ENCODE measurements around the gene SUPV3L1. TPM values are rescaled to one million over a fixed set of nuclear protein-coding genes. Genes with fewer than 3 reads are reported as not detected.

The SUPV3L1 gene
- total and polyA plus RNA-seq, 2 of the 8 experiments (the other 6 are each of a cell fraction or from before 2014, with no cell fraction given) = 34.6 to 45.6 TPM

DNA sequence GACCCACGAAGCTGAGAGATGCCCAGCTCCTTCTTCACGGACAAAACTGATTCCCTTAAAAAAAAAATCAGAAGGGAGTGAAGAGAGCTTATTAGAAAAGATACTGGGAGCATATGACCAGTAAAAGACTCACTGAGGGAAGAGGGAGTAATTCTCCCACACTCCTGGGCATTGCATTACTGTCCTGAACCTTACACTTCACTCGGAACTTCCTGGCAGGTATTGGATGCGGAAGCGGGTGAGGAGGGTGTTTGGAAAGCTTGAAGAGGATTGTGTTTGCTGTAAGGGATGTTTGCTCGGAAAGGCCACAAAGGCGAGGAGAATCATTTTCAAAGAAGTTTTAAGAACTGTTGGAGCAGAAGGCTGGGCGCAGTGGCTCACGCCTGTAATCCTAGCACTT is 40.5 kb downstream of the SUPV3L1 start:
- H3K4me1 ChIP-seq (replicated peaks in 1 of 4; ENCODE audit: control insufficient read depth in 3 of 4, insufficient read depth in 4 of 4, low read length in 3 of 4) = peaks cover 4 to 6% (median 5%) of the 10 kb centered on the region in 4 experiments
- H3K4me3 ChIP-seq (ENCODE audit: extremely low read depth in 1 of 4, insufficient read depth in 2 of 4, low read depth in 3 of 4, low read length in 4 of 4) = no peak overlapping the region
- no peak overlapping the region for H3K4me2 ChIP-seq (ENCODE audit: insufficient read depth in 1 of 2, low read depth in 2 of 2, low read length in 2 of 2)
- 0 out of 2 replicates have a peak overlapping the region, but pooled peaks have one; percentile 11 for H2AK5ac ChIP-seq (ENCODE audit: low read depth, low read length)
- H2BK5ac ChIP-seq (ENCODE audit: low read depth, low read length) = no peak overlapping the region
- H2BK15ac ChIP-seq (ENCODE audit: low read length) = no peak overlapping the region
- H3K27me3 ChIP-seq (replicated peaks in 1 of 4; ENCODE audit: control insufficient read depth in 3 of 4, extremely low read depth in 1 of 4, insufficient read depth in 3 of 4, low read length in 3 of 4) = no peaks in the 10 kb centered on the region
- no peak overlapping the region for H3K23ac ChIP-seq (ENCODE audit: insufficient read length)
- no peaks in the 10 kb centered on the region for H4K20me1 ChIP-seq (replicated peaks in 1 of 2; ENCODE audit: control insufficient read depth in 1 of 2, insufficient read depth in 2 of 2, low read length in 2 of 2)
- H3K36me3 ChIP-seq (ENCODE audit: control insufficient read depth in 2 of 4, insufficient read depth in 4 of 4, low read length in 3 of 4) = no peaks in the 10 kb centered on the region
- no peak for DNase-seq (ENCODE audit: low read depth in 1 of 2, low spot score in 2 of 2)
- no peak overlapping the region for H3K18ac ChIP-seq (ENCODE audit: extremely low read depth, low read length)
- no peak overlapping the region for H2BK12ac ChIP-seq (ENCODE audit: low read depth, low read length)
- no peaks in the 10 kb centered on the region for H3K79me2 ChIP-seq (ENCODE audit: control insufficient read depth in 1 of 2, insufficient read depth in 2 of 2, low read length in 2 of 2)
- WGBS, 2 experiments (ENCODE audit: extremely low coverage in 1 of 2, insufficient coverage in 1 of 2, insufficient read length in 1 of 2, insufficient replicate concordance in 2 of 2, low coverage in 1 of 2, low lambda C conversion rate in 2 of 2, missing lambda C conversion rate in 1 of 2) = 87% methylated on average over 9 of the region's 9 CpGs; no CpG with 5 or more reads in 1 of the 2 experiments
- H4K91ac ChIP-seq (replicated peaks; ENCODE audit: insufficient read length, low read length) = no peak overlapping the region
- H4K8ac ChIP-seq (ENCODE audit: extremely low read depth, insufficient read depth, low read length) = no peak overlapping the region
- no peak overlapping the region for H3K27ac ChIP-seq (ENCODE audit: low read depth, low read length)
- no peak overlapping the region for H2BK20ac ChIP-seq (ENCODE audit: low read length)
- FAIRE-seq = no peak
- no peak overlapping the region for H3K14ac ChIP-seq (ENCODE audit: insufficient read length)
- CTCF ChIA-PET (ENCODE audit: partially characterized antibody) = interaction anchor here (0.7 to 2.6 kb wide), 9 partner anchors 8 to 187 kb away, joined by 3 to 11 read pairs (median 3); no protein-coding TSS in a partner anchor
- H2BK120ac ChIP-seq (replicated peaks; ENCODE audit: low read depth, low read length) = no peak overlapping the region
- TF ChIP-seq ASH2L (IDR thresholded peaks at IDR 0.05; ENCODE audit: low read length) = no peak
- TF ChIP-seq RAD21 (IDR thresholded peaks at IDR 0.05 in 1 of 2, conservative IDR thresholded peaks at IDR 0.05 in 1 of 2; ENCODE audit: low read depth in 2 of 2, low read length in 2 of 2) = no peak
- TF ChIP-seq EP300 (IDR thresholded peaks at IDR 0.05; ENCODE audit: borderline replicate concordance in 1 of 2, low read depth in 2 of 2, low read length in 2 of 2) = no peak
- TF ChIP-seq TAF7 (optimal IDR thresholded peaks at IDR 0.05; ENCODE audit: borderline replicate concordance, low read depth, low read length) = no peak
- no peak for TF ChIP-seq SP2 (IDR thresholded peaks at IDR 0.05; ENCODE audit: low read length)
- no peaks in the 10 kb centered on the region for H3K79me1 ChIP-seq (ENCODE audit: low read depth, low read length)
- H3K9me3 ChIP-seq (ENCODE audit: insufficient read depth in 2 of 2, low read depth in 1 of 2, low read length in 1 of 2) = no peaks in the 10 kb centered on the region
- no peak overlapping the region for H3K56ac ChIP-seq (replicated peaks; ENCODE audit: insufficient read length, low read depth, low read length)
- POLR2A ChIA-PET (ENCODE audit: partially characterized antibody) = no interaction called here
- no peak overlapping the region for H3K4ac ChIP-seq (replicated peaks; ENCODE audit: insufficient read length, low read depth, low read length)
- H3K9ac ChIP-seq (replicated peaks in 1 of 4; ENCODE audit: extremely low read depth in 1 of 4, low read depth in 3 of 4, low read length in 3 of 4) = no peak overlapping the region
- H4K5ac ChIP-seq (ENCODE audit: insufficient read length, low read depth, low read length) = no peak overlapping the region
- no peak overlapping the region for H2AFZ ChIP-seq (ENCODE audit: low read length)
- no peaks in the 10 kb centered on the region for H3K23me2 ChIP-seq (ENCODE audit: low read depth, low read length)

Data from H1 (cell line).